Motor neuron (in vitro differentiated cells): Measurements from ENCODE around the gene RAMACL. TPM values are rescaled to one million over a fixed set of nuclear protein-coding genes. Genes with fewer than 3 reads are reported as not detected.

Source experiments
- ATAC-seq, 8 experiments: fragments of 200-7000 bp; cut with Tn5 transposase; replicated peaks in 6 of 8; 2 replicates each; pipeline ENCODE4 v1.8.0; 2021; ENCODE audit warnings: mild to moderate bottlenecking in 8 of 8, moderate library complexity in 8 of 8
- H3K27ac ChIP-seq, 2 donors: fragments of 250-450 bp; sonication (Bioruptor Pico); 2 replicates each; pipeline ENCODE4 v1.9.0; 2021; ENCODE audit warnings: antibody characterized with exemption in 2 of 2, mild to moderate bottlenecking in 2 of 2, moderate library complexity in 1 of 2
- H3K4me1 ChIP-seq, 2 donors: fragments of 250-450 bp; sonication (Bioruptor Pico); replicated peaks in 1 of 2; 2 replicates each; pipeline ENCODE4 v1.6.1; 2021; ENCODE audit warnings: antibody characterized with exemption in 2 of 2, mild to moderate bottlenecking in 2 of 2, moderate library complexity in 1 of 2
- H3K4me3 ChIP-seq, 5 donors: fragments of 250-450 bp; sonication (Bioruptor Pico); 2 replicates each; pipeline ENCODE4 v1.9.0; 2021; ENCODE audit warnings: antibody characterized with exemption in 5 of 5, mild to moderate bottlenecking in 5 of 5, moderate library complexity in 4 of 5
- WGBS, 10 experiments: fragments of 450-650 bp; shearing (Covaris generic); methylation state at CpG; one replicate each; pipeline ENCODE4 v1.0.0; 2022; 5-methylcytosine and 5-hydroxymethylcytosine counted together
- in situ Hi-C, 9 experiments: fragments of 400-800 bp; cut with MboI; loops; one replicate each; pipeline ENCODE4 v1.15.0; 2021; ENCODE audit warnings: low sequenced_read_pairs in 9 of 9, low pct_unique_long_range_greater_than_20kb in 2 of 9; ENCODE audit not compliant: unreplicated experiment in 9 of 9
- total RNA-seq, 8 experiments: library from RNA; unstranded; fragments of 300-600 nt; gene quantifications; 2 replicates each; pipeline versions ENCODE4 v1.2.3 to v1.2.4, GENCODE V29; 2022

RAMACL gene
- total RNA-seq, 8 experiments from 2014 or later = 0.50 to 2.7 (median 1.1) TPM

DNA sequence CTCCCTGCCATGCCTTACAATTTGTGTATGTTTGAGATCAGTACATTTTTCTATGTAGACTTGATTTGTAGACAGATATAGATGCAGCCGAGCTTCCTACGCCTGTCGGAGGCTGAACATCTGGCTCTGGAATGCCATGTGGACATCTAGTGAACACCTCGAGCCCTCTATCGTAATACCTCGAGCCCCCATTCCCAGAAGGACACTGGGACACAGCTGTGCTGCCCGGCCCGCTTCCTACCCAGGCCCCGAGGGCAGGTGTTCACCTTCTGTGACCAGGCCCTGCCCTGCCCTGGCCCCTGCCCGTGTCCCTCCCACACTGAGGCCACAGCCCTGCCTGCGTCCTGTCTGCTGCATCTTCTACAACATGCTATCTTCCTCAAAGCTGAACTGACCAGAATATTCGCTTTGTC lies 27.7 kb upstream of the RAMACL start:
- in situ Hi-C loops = no loop called here
- no peak overlapping the region for H3K4me3 ChIP-seq
- H3K27ac ChIP-seq = no peak overlapping the region
- 33 to 100% (median 94%) methylated on average over 1 to 8 of the region's 12 CpGs; no CpG with 5 or more reads in 4 of the 10 experiments for WGBS, 10 experiments
- H3K4me1 ChIP-seq = peaks cover 18 to 25% of the 10 kb centered on the region in 2 donors
- ATAC-seq = no peak

DNA sequence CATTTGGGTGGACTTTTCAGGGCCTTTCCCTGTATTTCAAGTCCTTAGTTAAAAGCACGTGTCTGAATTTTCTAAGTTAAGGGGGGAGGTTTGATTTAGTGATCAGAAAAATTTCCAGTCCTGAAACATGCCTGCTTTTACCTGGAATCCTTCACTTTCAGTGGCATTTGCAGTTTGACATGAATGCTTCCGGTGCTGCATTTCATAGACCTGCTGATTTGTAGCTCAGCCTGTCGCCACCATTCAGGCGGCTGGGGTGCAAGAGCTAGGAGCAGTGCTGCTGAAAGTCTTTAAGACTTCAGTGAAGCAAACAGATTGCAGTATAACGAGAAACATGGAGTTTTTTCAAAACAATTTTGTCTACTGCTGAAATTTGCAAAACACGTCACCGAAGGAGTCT lies 26.5 kb upstream of the RAMACL start:
- Histone ChIP-seq H3K4me3 (no peak overlapping the region), H3K4me1 (peaks cover 18 to 25% of the 10 kb centered on the region in 2 donors), H3K27ac (no peak overlapping the region)
- 75 to 100% (median 94%) methylated on average over 2 to 7 of the region's 7 CpGs; no CpG with 5 or more reads in 1 of the 10 experiments for WGBS, 10 experiments
- peak in 2 of 8 experiments; percentile 15 to 39 for ATAC-seq
- in situ Hi-C loops = no loop called here

DNA sequence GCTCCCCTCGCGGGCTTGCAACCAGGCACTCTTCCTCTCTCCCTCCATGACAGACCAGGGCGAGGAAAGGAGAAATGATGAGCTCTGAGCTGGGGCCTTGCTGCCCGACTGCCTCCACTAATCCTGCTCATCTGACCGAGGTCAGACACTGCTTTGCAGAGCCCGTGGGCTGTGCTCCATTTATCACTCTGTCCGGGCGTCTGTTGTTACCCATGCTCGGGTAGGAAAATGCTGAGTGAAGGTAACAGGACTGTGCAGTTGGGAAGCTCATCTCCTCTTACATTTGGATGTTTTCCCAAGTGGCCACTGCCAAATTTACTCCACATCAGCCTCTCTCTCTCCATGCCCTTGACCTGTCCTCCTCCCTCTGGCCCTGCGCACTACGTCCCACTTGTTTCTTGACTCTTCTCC lies 26.0 kb upstream of the RAMACL start:
- Histone ChIP-seq H3K4me1 (peaks cover 18 to 25% of the 10 kb centered on the region in 2 donors), H3K27ac (no peak overlapping the region), H3K4me3 (no peak overlapping the region)
- peak in 5 of 8 experiments; percentile 73 to 88 (median 80) for ATAC-seq
- WGBS, 10 experiments = 53 to 100% (median 78%) methylated on average over 1 to 10 of the region's 11 CpGs; no CpG with 5 or more reads in 2 of the 10 experiments
- in situ Hi-C loops = no loop called here

DNA sequence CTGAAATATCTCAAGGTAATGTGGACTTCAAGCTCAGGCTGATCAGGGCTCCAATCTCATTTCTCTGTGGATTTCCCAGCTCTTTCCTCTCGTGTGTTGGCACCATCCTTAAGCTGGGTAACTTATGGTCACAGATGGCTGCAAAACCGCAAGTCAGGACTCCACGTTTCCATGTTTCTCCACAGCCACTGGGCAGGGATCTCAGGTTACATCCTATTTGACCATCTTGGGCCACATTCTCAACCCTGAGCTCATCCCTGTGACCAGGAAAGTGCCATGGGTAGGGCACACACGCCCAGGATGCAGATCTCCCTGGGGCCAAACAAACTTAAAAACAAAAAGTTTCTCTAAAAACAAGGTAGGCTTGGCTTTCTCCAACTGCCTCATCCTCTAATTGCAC lies 25.2 kb upstream of the RAMACL start:
- no peak overlapping the region for H3K4me3 ChIP-seq
- 49 to 100% (median 80%) methylated on average over 1 to 4 of the region's 4 CpGs; no CpG with 5 or more reads in 2 of the 10 experiments for whole genome bisulfite sequencing, 10 experiments
- ATAC-seq = peak in 1 of 8 experiments; percentile 25
- peaks cover 18 to 25% of the 10 kb centered on the region in 2 donors for H3K4me1 ChIP-seq
- in situ Hi-C loops = no loop called here
- no peak overlapping the region for H3K27ac ChIP-seq

GRCh38 chr6:166610069-166610468 lies 23.6 kb upstream of the RAMACL start:
- in situ Hi-C loops = no loop called here
- H3K4me3 ChIP-seq = no peak overlapping the region
- H3K27ac ChIP-seq = no peak overlapping the region

GRCh38 chr6:166608774-166609173 lies 22.3 kb upstream of the RAMACL start:
- Histone ChIP-seq H3K4me3 (no peak overlapping the region), H3K27ac (no peak overlapping the region), H3K4me1 (peaks cover 15 to 16% of the 10 kb centered on the region in 2 donors)
- no peak for ATAC-seq
- in situ Hi-C loops = no loop called here
- WGBS, 10 experiments = 57 to 94% (median 90%) methylated on average over 1 to 4 of the region's 4 CpGs; no CpG with 5 or more reads in 2 of the 10 experiments

More at GRCh38 chr6:166610069-166610468, 23.6 kb upstream of the RAMACL start:
- ATAC-seq = peak in 1 of 8 experiments; percentile 76
- peaks cover 16% of the 10 kb centered on the region in 2 donors for H3K4me1 ChIP-seq
- WGBS, 10 experiments = 1 to 90% (median 66%) methylated on average over 2 to 9 of the region's 9 CpGs

GRCh38 chr6:166605752-166606151 lies 19.3 kb upstream of the RAMACL start:
- no peak overlapping the region for H3K27ac ChIP-seq
- H3K4me1 ChIP-seq = no peaks in the 10 kb centered on the region
- no peak for ATAC-seq
- no peak overlapping the region for H3K4me3 ChIP-seq
- WGBS, 10 experiments = 82 to 100% (median 94%) methylated on average over 3 to 6 of the region's 6 CpGs; no CpG with 5 or more reads in 5 of the 10 experiments
- in situ Hi-C loops = no loop called here

GRCh38 chr6:166604911-166605310 lies 18.4 kb upstream of the RAMACL start:
- Histone ChIP-seq H3K4me1 (no peaks in the 10 kb centered on the region), H3K27ac (no peak overlapping the region), H3K4me3 (no peak overlapping the region)
- 65 to 100% (median 85%) methylated on average over 1 to 6 of the region's 6 CpGs; no CpG with 5 or more reads in 2 of the 10 experiments for WGBS, 10 experiments
- in situ Hi-C loops = no loop called here
- ATAC-seq = no peak

DNA sequence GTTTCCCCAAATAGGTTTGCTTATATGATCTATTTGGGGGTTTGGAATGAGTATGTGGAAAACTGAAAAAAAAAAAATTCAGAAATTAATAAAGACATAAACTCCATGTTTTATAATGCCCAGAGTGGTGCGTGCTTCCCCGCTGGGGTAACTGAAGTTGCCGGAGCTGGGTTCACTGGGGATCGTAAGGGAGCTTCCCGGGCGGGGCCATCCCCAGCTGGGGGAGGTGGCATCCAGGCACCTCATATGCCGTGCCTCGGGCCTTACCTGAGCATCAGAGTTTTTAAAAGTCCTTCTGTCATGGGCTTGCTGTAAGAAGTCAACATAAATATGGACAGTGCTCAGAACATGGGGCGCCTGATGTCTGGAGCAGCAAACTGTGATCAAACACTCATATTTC lies 17.9 kb upstream of the RAMACL start:
- H3K4me3 ChIP-seq = no peak overlapping the region
- 73 to 100% (median 88%) methylated on average over 1 to 2 of the region's 9 CpGs; no CpG with 5 or more reads in 3 of the 10 experiments for WGBS, 10 experiments
- H3K27ac ChIP-seq = no peak overlapping the region
- no peak for ATAC-seq
- in situ Hi-C loops = no loop called here
- H3K4me1 ChIP-seq = no peaks in the 10 kb centered on the region

DNA sequence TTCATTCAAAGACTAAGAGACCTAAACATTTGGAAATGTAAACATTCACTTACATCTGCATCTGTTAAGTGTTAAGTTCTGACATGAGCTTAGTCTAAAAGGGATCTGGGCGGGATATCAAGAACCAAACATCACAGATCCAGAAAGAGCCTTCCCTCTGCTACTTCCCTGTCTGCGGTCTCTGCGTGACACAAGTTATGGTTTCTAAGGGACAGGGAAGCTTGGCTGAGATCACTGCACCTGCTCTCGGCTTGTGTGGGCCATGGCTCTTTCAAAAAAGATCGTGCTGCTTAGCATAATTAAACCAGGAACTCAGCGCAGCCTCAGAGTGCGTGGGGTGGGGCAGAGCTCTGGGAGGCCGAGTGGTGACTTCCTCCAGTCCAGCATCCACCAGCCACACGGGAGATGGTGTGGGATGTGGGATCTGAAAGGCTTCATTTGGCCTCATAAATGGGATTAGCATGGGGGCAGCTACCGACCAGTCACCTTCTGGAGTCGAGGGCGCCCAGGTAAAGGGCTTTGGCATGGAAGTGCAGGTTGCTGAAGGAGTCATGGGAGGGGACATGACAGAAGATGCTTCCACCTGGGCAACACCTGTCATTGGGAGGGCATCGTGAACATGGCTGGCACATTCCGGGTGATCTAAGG lies 16.7 kb upstream of the RAMACL start:
- WGBS, 10 experiments = 60 to 100% (median 85%) methylated on average over 1 to 12 of the region's 14 CpGs; no CpG with 5 or more reads in 2 of the 10 experiments
- ATAC-seq = peak in 1 of 8 experiments; percentile 37
- H3K4me3 ChIP-seq = no peak overlapping the region
- no peak overlapping the region for H3K27ac ChIP-seq
- no peaks in the 10 kb centered on the region for H3K4me1 ChIP-seq
- in situ Hi-C loops = no loop called here

DNA sequence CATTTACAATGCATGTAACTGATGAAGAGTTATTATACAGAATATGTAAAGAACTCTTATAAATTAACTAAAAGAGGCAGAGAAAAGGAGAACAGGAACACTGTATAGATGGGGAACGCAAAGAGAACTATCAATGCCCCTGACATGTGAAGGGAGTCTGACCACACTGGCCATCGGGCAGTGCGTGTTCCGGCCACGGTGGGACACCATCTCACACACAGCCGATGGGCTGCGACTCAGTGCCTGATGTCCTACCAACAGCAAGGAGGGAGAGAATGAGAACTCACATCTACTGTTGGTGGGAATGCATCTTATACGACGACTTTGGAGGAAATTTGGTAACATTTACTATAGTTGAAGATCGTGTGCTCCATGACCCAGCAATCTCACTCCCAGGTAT lies 15.5 kb upstream of the RAMACL start:
- no peak for ATAC-seq
- no peak overlapping the region for H3K4me3 ChIP-seq
- no peak overlapping the region for H3K27ac ChIP-seq
- WGBS, 10 experiments = 88 to 100% (median 98%) methylated on average over 1 to 10 of the region's 10 CpGs; no CpG with 5 or more reads in 1 of the 10 experiments
- in situ Hi-C loops = no loop called here
- no peaks in the 10 kb centered on the region for H3K4me1 ChIP-seq

GRCh38 chr6:166600931-166601330 lies 14.5 kb upstream of the RAMACL start:
- H3K4me3 ChIP-seq = no peak overlapping the region
- no peaks in the 10 kb centered on the region for H3K4me1 ChIP-seq
- H3K27ac ChIP-seq = no peak overlapping the region
- WGBS, 10 experiments = 0 to 93% (median 80%) methylated on average over 1 to 2 of the region's 2 CpGs; no CpG with 5 or more reads in 1 of the 10 experiments
- no peak for ATAC-seq
- in situ Hi-C loops = no loop called here

DNA sequence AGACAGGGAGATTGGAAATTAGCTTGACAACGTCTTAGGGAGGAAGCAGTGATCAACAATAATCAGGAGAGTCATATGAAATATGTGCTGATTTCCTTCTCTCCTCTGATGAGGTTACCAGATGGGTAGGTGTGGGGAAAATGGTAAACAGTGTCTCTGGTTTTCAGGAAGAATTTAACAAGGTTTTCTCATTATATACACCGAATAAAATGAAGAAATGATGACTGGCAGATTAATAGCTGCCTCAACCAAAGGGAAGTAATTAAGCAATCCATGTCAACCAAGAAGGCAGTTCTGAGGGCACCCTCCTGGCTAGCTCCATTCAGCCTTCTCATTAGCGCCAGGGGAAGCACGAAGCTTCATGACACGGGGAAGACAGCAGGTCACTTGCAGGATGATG lies 12.7 kb upstream of the RAMACL start:
- in situ Hi-C loops = no loop called here
- no peak overlapping the region for H3K4me3 ChIP-seq
- no peak for ATAC-seq
- H3K4me1 ChIP-seq = no peaks in the 10 kb centered on the region
- H3K27ac ChIP-seq = no peak overlapping the region
- WGBS, 10 experiments = 75 to 100% (median 86%) methylated on average over 1 to 5 of the region's 5 CpGs; no CpG with 5 or more reads in 1 of the 10 experiments
